ENCODE data around the gene ZNF467. TPM values are rescaled to one million over a fixed set of nuclear protein-coding genes. Genes with fewer than 3 reads are reported as not detected.

ZNF467 gene
- total RNA-seq, 4 donors from 2014 or later: 4.2 to 15.4 (median 9.3) TPM

GRCh38 chr7:149768931-149769330, 4.5 kb downstream of the ZNF467 start:
- Histone ChIP-seq H3K4me3 (no peak overlapping the region), H3K36me3 (peaks cover 0 to 56% of the 10 kb centered on the region in 2 donors), H3K9me3 (no peaks in the 10 kb centered on the region), H3K4me1 (peaks cover 0 to 30% (median 0%) of the 10 kb centered on the region in 3 donors), H3K27me3 (peaks cover 15% of the 10 kb centered on the region), H3K27ac (no peak overlapping the region)
- WGBS, 2 donors (ENCODE audit: low coverage in 1 of 2): no CpG with 5 or more reads among the region's 7 CpGs
- ATAC-seq: no peak
- TF ChIP-seq CTCF (IDR thresholded peaks at IDR 0.05): no peak
- no peak for TF ChIP-seq EP300 (IDR thresholded peaks at IDR 0.05)
- TF ChIP-seq POLR2A (IDR thresholded peaks at IDR 0.05): no peak
- no peak for TF ChIP-seq POLR2AphosphoS5 (IDR thresholded peaks at IDR 0.05)

GRCh38 chr7:149767068-149767467, 6.3 kb downstream of the ZNF467 start:
- 63 to 80% methylated on average over 4 to 6 of the region's 8 CpGs for WGBS, 2 donors (ENCODE audit: low coverage in 1 of 2)
- Histone ChIP-seq H3K27me3 (peaks cover 15% of the 10 kb centered on the region), H3K4me1 (peaks cover 0 to 12% (median 0%) of the 10 kb centered on the region in 3 donors), H3K4me3 (no peak overlapping the region), H3K36me3 (peaks cover 0 to 56% of the 10 kb centered on the region in 2 donors), H3K27ac (no peak overlapping the region), H3K9me3 (no peaks in the 10 kb centered on the region)
- ATAC-seq: no peak
- TF ChIP-seq POLR2AphosphoS5 (IDR thresholded peaks at IDR 0.05) (no peak), CTCF (IDR thresholded peaks at IDR 0.05) (no peak), POLR2A (IDR thresholded peaks at IDR 0.05) (no peak), EP300 (IDR thresholded peaks at IDR 0.05) (no peak)

- H3K36me3 ChIP-seq: peaks cover 0 to 56% of the 10 kb centered on the region in 2 donors
- TF ChIP-seq POLR2A (IDR thresholded peaks at IDR 0.05): no peak
- TF ChIP-seq EP300 (IDR thresholded peaks at IDR 0.05): no peak
- TF ChIP-seq POLR2AphosphoS5 (IDR thresholded peaks at IDR 0.05): no peak
- TF ChIP-seq CTCF (IDR thresholded peaks at IDR 0.05): no peak
- 88% methylated on average over 17 of the region's 18 CpGs; no CpG with 5 or more reads in 1 of the 2 donors for WGBS, 2 donors (ENCODE audit: low coverage in 1 of 2)
- H3K27ac ChIP-seq: no peak overlapping the region
- no peak overlapping the region for H3K4me3 ChIP-seq
- ATAC-seq: no peak
- peaks cover 15% of the 10 kb centered on the region for H3K27me3 ChIP-seq
- H3K9me3 ChIP-seq: no peaks in the 10 kb centered on the region
- H3K4me1 ChIP-seq: peaks cover 0 to 9% (median 0%) of the 10 kb centered on the region in 3 donors
Observed at GRCh38 chr7:149766135-149766675, 7.2 kb downstream of the ZNF467 start.

GRCh38 chr7:149765399-149766121, 7.8 kb downstream of the ZNF467 start:
- Histone ChIP-seq H3K4me3 (no peak overlapping the region), H3K4me1 (peaks cover 0 to 2% (median 0%) of the 10 kb centered on the region in 3 donors), H3K27me3 (peaks cover 15% of the 10 kb centered on the region), H3K36me3 (peaks cover 0 to 56% of the 10 kb centered on the region in 2 donors), H3K9me3 (no peaks in the 10 kb centered on the region), H3K27ac (no peak overlapping the region)
- 87 to 91% methylated on average over 12 to 22 of the region's 76 CpGs for WGBS, 2 donors (ENCODE audit: low coverage in 1 of 2)
- TF ChIP-seq EP300 (IDR thresholded peaks at IDR 0.05): no peak
- no peak for TF ChIP-seq POLR2AphosphoS5 (IDR thresholded peaks at IDR 0.05)
- no peak for TF ChIP-seq POLR2A (IDR thresholded peaks at IDR 0.05)
- no peak for TF ChIP-seq CTCF (IDR thresholded peaks at IDR 0.05)
- no peak for ATAC-seq
